Activated CD8-positive, alpha-beta T cell treated with anti-CD3 and anti-CD28 coated beads for 36 hours (primary cell): ENCODE results near the gene SST. TPM values are rescaled to one million over a fixed set of nuclear protein-coding genes. Genes with fewer than 3 reads are reported as not detected.

ENCODE experiments used
- ATAC-seq: fragments of 200-7000 bp; cut with Tn5 transposase; one replicate; pipeline ENCODE4 v1.10.0; 2021; ENCODE audit warnings: mild to moderate bottlenecking, moderate library complexity
- CTCF ChIA-PET: fragments of 350-600 bp; sonication (Branson Sonifier 250); formaldehyde crosslinking; loops from one replicate; lab custom pipeline; 2021; ENCODE audit warnings: antibody characterized with exemption; lab: Charles Lee
- POLR2A ChIA-PET: fragments of 350-600 bp; sonication (Branson Sonifier 250); formaldehyde crosslinking; loops from one replicate; lab custom pipeline; 2021; ENCODE audit warnings: antibody characterized with exemption; lab: Charles Lee
- DNase-seq: peaks from one replicate; pipeline ENCODE4 v3.0.0-alpha.2; 2020
- H3K27ac Mint-ChIP-seq: one replicate; pipeline ENCODE4 v1.8.0; 2021; ENCODE audit warnings: mild to moderate bottlenecking, mixed read lengths
- H3K27me3 Mint-ChIP-seq: one replicate; pipeline ENCODE4 v1.8.0; 2021; ENCODE audit warnings: mixed read lengths
- H3K36me3 Mint-ChIP-seq: one replicate; pipeline ENCODE4 v1.8.0; 2021; ENCODE audit warnings: low read depth, mixed read lengths
- H3K4me1 Mint-ChIP-seq: one replicate; pipeline ENCODE4 v1.8.0; 2021; ENCODE audit warnings: low read depth, mixed read lengths
- H3K4me3 Mint-ChIP-seq: one replicate; pipeline ENCODE4 v1.8.0; 2021; ENCODE audit warnings: mild to moderate bottlenecking, moderate library complexity, mixed read lengths
- H3K9me3 Mint-ChIP-seq: one replicate; pipeline ENCODE4 v1.8.0; 2021; ENCODE audit warnings: mixed read lengths
- CTCF ChIP-seq: fragments of 200-600 bp; IDR thresholded peaks from one replicate; pipeline ENCODE4 v1.8.0; 2022; ENCODE audit warnings: antibody characterized with exemption, mild to moderate bottlenecking
- intact Hi-C: fragments of 100-400 bp; cut with micrococcal nuclease; formaldehyde crosslinking; loops from one replicate; pipeline ENCODE4 v1.10.0; 2022
- total RNA-seq, 2 experiments: library from RNA; stranded (reverse); gene quantifications; one replicate each; pipeline ENCODE4 v1.2.3, GENCODE V29; 2021

Gene SST
- total RNA-seq, 2 experiments from 2014 or later = not detected

- Mint-ChIP-seq H3K27ac (no peak overlapping the region), H3K9me3 (no peaks in the 10 kb centered on the region), H3K27me3 (peaks cover 30% of the 10 kb centered on the region), H3K4me1 (peaks cover 7% of the 10 kb centered on the region), H3K36me3 (no peaks in the 10 kb centered on the region), H3K4me3 (no peak overlapping the region)
- POLR2A ChIA-PET = interaction anchor here (0.6 to 1.2 kb wide), 2 partner anchors 64 to 353 kb away, joined by 3 read pairs; no protein-coding TSS in a partner anchor
- peak; percentile 78 for DNase-seq
- CTCF ChIA-PET = interaction anchor here (0.5 to 11.5 kb wide), 81 partner anchors 9 to 1361 kb away, joined by 3 to 372 read pairs (median 4); partner anchors contain the start of genes RTP2, RTP4 and SST
- intact Hi-C loops = loop anchor here (1.0 to 10.0 kb wide), 3 partner anchors 63 to 455 kb away; no protein-coding TSS in a partner anchor
- TF ChIP-seq CTCF = peak; percentile 88
- ATAC-seq = peak; percentile 70
Observed at GRCh38 chr3:187679638-187680396, 9.6 kb upstream of the SST start.

GRCh38 chr3:187678726-187679268, 8.6 kb upstream of the SST start:
- CTCF ChIA-PET = interaction anchor here (0.7 to 11.5 kb wide), 62 partner anchors 10 to 1362 kb away, joined by 3 to 372 read pairs (median 5); partner anchors contain the start of genes RTP2, RTP4 and SST
- POLR2A ChIA-PET = interaction anchor here (0.6 to 1.2 kb wide), 2 partner anchors 63 to 352 kb away, joined by 3 read pairs; no protein-coding TSS in a partner anchor
- DNase-seq (peak; percentile 63), ATAC-seq (peak; percentile 56)
- peaks cover 38% of the 10 kb centered on the region for H3K27me3 Mint-ChIP-seq
- H3K4me3 Mint-ChIP-seq = no peak overlapping the region
- TF ChIP-seq CTCF = no peak
- peaks cover 2% of the 10 kb centered on the region for H3K4me1 Mint-ChIP-seq
- no peaks in the 10 kb centered on the region for H3K36me3 Mint-ChIP-seq
- no peaks in the 10 kb centered on the region for H3K9me3 Mint-ChIP-seq
- intact Hi-C loops = loop anchor here (1.0 to 10.0 kb wide), 3 partner anchors 61 to 454 kb away; no protein-coding TSS in a partner anchor
- no peak overlapping the region for H3K27ac Mint-ChIP-seq

- no peaks in the 10 kb centered on the region for H3K36me3 Mint-ChIP-seq
- no peak for DNase-seq
- no peak overlapping the region for H3K27ac Mint-ChIP-seq
- no peak overlapping the region for H3K4me3 Mint-ChIP-seq
- no peaks in the 10 kb centered on the region for H3K9me3 Mint-ChIP-seq
- ChIA-PET CTCF (interaction anchor here (1.3 to 11.5 kb wide), 8 partner anchors 9 to 458 kb away, joined by 3 to 372 read pairs (median 27); partner anchors contain the start of gene SST), POLR2A (no interaction called here)
- peaks cover 2% of the 10 kb centered on the region for H3K4me1 Mint-ChIP-seq
- TF ChIP-seq CTCF = no peak
- ATAC-seq = no peak
- H3K27me3 Mint-ChIP-seq = peaks cover 34% of the 10 kb centered on the region
- intact Hi-C loops = loop anchor here (5.0 to 10.0 kb wide), 2 partner anchors 60 to 453 kb away; no protein-coding TSS in a partner anchor
Observed at GRCh38 chr3:187677604-187678003, 7.4 kb upstream of the SST start.

GRCh38 chr3:187673012-187673411, 2.8 kb upstream of the SST start:
- H3K4me1 Mint-ChIP-seq = no peaks in the 10 kb centered on the region
- no peak for TF ChIP-seq CTCF
- H3K27ac Mint-ChIP-seq = no peak overlapping the region
- no peak for ATAC-seq
- intact Hi-C loops = loop anchor here (10.0 kb wide), 1 partner anchor 448 kb away; no protein-coding TSS in a partner anchor
- no peaks in the 10 kb centered on the region for H3K9me3 Mint-ChIP-seq
- ChIA-PET CTCF (interaction anchor here (0.9 to 3.8 kb wide), 4 partner anchors 57 to 453 kb away, joined by 3 to 31 read pairs (median 6); no protein-coding TSS in a partner anchor), POLR2A (no interaction called here)
- H3K27me3 Mint-ChIP-seq = peaks cover 46% of the 10 kb centered on the region
- no peaks in the 10 kb centered on the region for H3K36me3 Mint-ChIP-seq
- DNase-seq = no peak
- H3K4me3 Mint-ChIP-seq = no peak overlapping the region
